ENCODE results near the gene SVIP. TPM values are rescaled to one million over a fixed set of nuclear protein-coding genes. Genes with fewer than 3 reads are reported as not detected.

SVIP gene
- polyA plus RNA-seq, 1 of the 3 experiments (the other 2 are of a cell fraction): 6.0 TPM

- CTCF ChIA-PET: no interaction called here
- no peak for DNase-seq
- no peaks in the 10 kb centered on the region for H3K79me2 ChIP-seq (ENCODE audit: insufficient read depth)
Measured at GRCh38 chr11:22878604-22879003, 49.0 kb upstream of the SVIP start.

GRCh38 chr11:22878039-22878438, 48.4 kb upstream of the SVIP start:
- H4K20me1 ChIP-seq (ENCODE audit: insufficient read depth): no peaks in the 10 kb centered on the region
- H2AFZ ChIP-seq (ENCODE audit: low read depth): no peak overlapping the region
- ChIA-PET CTCF (no interaction called here), POLR2A (no interaction called here)
- H3K9me2 ChIP-seq: no peaks in the 10 kb centered on the region
- no peaks in the 10 kb centered on the region for H3K9me3 ChIP-seq
- H3K9ac ChIP-seq: no peak overlapping the region
- no peaks in the 10 kb centered on the region for H3K27me3 ChIP-seq (ENCODE audit: insufficient read depth)
- no peak overlapping the region for H3K4me3 ChIP-seq (ENCODE audit: low read depth in 2 of 2, low read length in 1 of 2)
- no peaks in the 10 kb centered on the region for H3F3A ChIP-seq (replicated peaks; ENCODE audit: insufficient read depth)
- TF ChIP-seq RXRA (IDR thresholded peaks at IDR 0.05; ENCODE audit: borderline replicate concordance, low read depth) (no peak), CTCF (IDR thresholded peaks at IDR 0.05) (no peak), REST (IDR thresholded peaks at IDR 0.05; ENCODE audit: low read depth, low read length) (no peak), JUND (IDR thresholded peaks at IDR 0.05) (no peak), POLR2AphosphoS5 (IDR thresholded peaks at IDR 0.05; ENCODE audit: low read depth, low read length) (no peak), NRF1 (IDR thresholded peaks at IDR 0.05; ENCODE audit: low read depth, low read length) (no peak), TAF1 (IDR thresholded peaks at IDR 0.05; ENCODE audit: borderline replicate concordance, low read depth, low read length) (no peak), CHD2 (IDR thresholded peaks at IDR 0.05; ENCODE audit: low read length, partially characterized antibody) (no peak), GATA2 (CRISPR knock-in tag; IDR thresholded peaks at IDR 0.05) (no peak), YY1 (IDR thresholded peaks at IDR 0.05; ENCODE audit: low read depth) (no peak), EP300 (IDR thresholded peaks at IDR 0.05; ENCODE audit: borderline replicate concordance in 1 of 2, low read depth in 1 of 2, low read length in 1 of 2) (no peak), SMC3 (IDR thresholded peaks at IDR 0.05; ENCODE audit: low read depth, low read length) (no peak), RAD21 (IDR thresholded peaks at IDR 0.05; ENCODE audit: low read length) (no peak), RCOR1 (IDR thresholded peaks at IDR 0.05; ENCODE audit: low read length) (no peak), RFX5 (IDR thresholded peaks at IDR 0.05; ENCODE audit: low read length) (no peak), MXI1 (IDR thresholded peaks at IDR 0.05; ENCODE audit: low read depth, low read length) (no peak), TEAD4 (IDR thresholded peaks at IDR 0.05; ENCODE audit: borderline replicate concordance, insufficient read depth) (no peak), USF2 (IDR thresholded peaks at IDR 0.05; ENCODE audit: borderline replicate concordance, low read depth, low read length) (no peak)
- H3K36me3 ChIP-seq (replicated peaks in 1 of 2; ENCODE audit: control insufficient read depth in 1 of 2, insufficient read depth in 2 of 2, low read length in 1 of 2): no peaks in the 10 kb centered on the region
- no peak for DNase-seq
- no peak overlapping the region for H3K27ac ChIP-seq (ENCODE audit: low read depth in 2 of 2, low read length in 1 of 2)
- no peaks in the 10 kb centered on the region for H3K79me2 ChIP-seq (ENCODE audit: insufficient read depth)
- H3K4me1 ChIP-seq (ENCODE audit: control insufficient read depth in 1 of 2, insufficient read depth in 2 of 2, low read depth in 1 of 2, low read length in 1 of 2): no peaks in the 10 kb centered on the region
- no peak overlapping the region for H3K4me2 ChIP-seq

More at GRCh38 chr11:22878604-22879003, 49.0 kb upstream of the SVIP start:
- Histone ChIP-seq H2AFZ (ENCODE audit: low read depth) (no peak overlapping the region), H3K27ac (ENCODE audit: low read depth in 2 of 2, low read length in 1 of 2) (no peak overlapping the region), H3K4me2 (no peak overlapping the region), H4K20me1 (ENCODE audit: insufficient read depth) (no peaks in the 10 kb centered on the region), H3K9me2 (no peaks in the 10 kb centered on the region), H3K9me3 (no peaks in the 10 kb centered on the region), H3K9ac (no peak overlapping the region), H3K36me3 (replicated peaks in 1 of 2; ENCODE audit: control insufficient read depth in 1 of 2, insufficient read depth in 2 of 2, low read length in 1 of 2) (no peaks in the 10 kb centered on the region), H3K4me3 (ENCODE audit: low read depth in 2 of 2, low read length in 1 of 2) (no peak overlapping the region), H3K27me3 (ENCODE audit: insufficient read depth) (no peaks in the 10 kb centered on the region), H3F3A (replicated peaks; ENCODE audit: insufficient read depth) (no peaks in the 10 kb centered on the region), H3K4me1 (ENCODE audit: control insufficient read depth in 1 of 2, insufficient read depth in 2 of 2, low read depth in 1 of 2, low read length in 1 of 2) (no peaks in the 10 kb centered on the region)
- POLR2A ChIA-PET: no interaction called here
- TF ChIP-seq MXI1 (IDR thresholded peaks at IDR 0.05; ENCODE audit: low read depth, low read length): no peak

Data from SK-N-SH (cell line).